ENCODE results near the gene DNAJC17. TPM values are rescaled to one million over a fixed set of nuclear protein-coding genes. Genes with fewer than 3 reads are reported as not detected.

DNAJC17 gene
- total RNA-seq, 1 experiment from 2014 or later = 36.1 TPM

- DNase-seq (ENCODE audit: low read depth, low spot score) = no peak
Observed at GRCh38 chr15:40819048-40819447, 11.8 kb upstream of the DNAJC17 start.

GRCh38 chr15:40815042-40815698 lies 7.9 kb upstream of the DNAJC17 start:
- Histone ChIP-seq H3K4me3 (replicated peaks in 1 of 2; ENCODE audit: low read depth in 1 of 2, low read length in 2 of 2) (no peak overlapping the region), H2AFZ (ENCODE audit: low read depth, low read length, poor library complexity, severe bottlenecking) (no peak overlapping the region), H4K20me1 (ENCODE audit: insufficient read depth) (no peaks in the 10 kb centered on the region), H3K9me3 (ENCODE audit: control insufficient read depth in 1 of 2, insufficient read depth in 1 of 2, low read depth in 1 of 2, low read length in 2 of 2) (no peaks in the 10 kb centered on the region), H3K27ac (ENCODE audit: low read depth, low read length) (no peak overlapping the region), H3K36me3 (ENCODE audit: control insufficient read depth in 1 of 2, insufficient read depth in 2 of 2, low read length in 2 of 2) (no peaks in the 10 kb centered on the region; a peak in 2 of 4 replicates), H3K27me3 (ENCODE audit: insufficient read depth, low read length) (no peaks in the 10 kb centered on the region), H3K9me2 (ENCODE audit: insufficient read depth) (no peaks in the 10 kb centered on the region), H3K4me1 (ENCODE audit: control insufficient read depth in 1 of 2, insufficient read depth in 2 of 2, low read length in 2 of 2) (no peaks in the 10 kb centered on the region), H3K79me2 (ENCODE audit: insufficient read depth, low read length) (no peaks in the 10 kb centered on the region), H3K4me2 (ENCODE audit: low read length) (no peak overlapping the region), H3K9ac (ENCODE audit: low read length) (no peak overlapping the region)
- intact Hi-C loops (cut with micrococcal nuclease) = no loop called here
- ChIA-PET POLR2A (interaction anchor here (0.9 to 1.2 kb wide), 2 partner anchors 8 to 79 kb away, joined by 3 read pairs; partner anchors contain the start of genes VPS18 and ZFYVE19), RAD21 (ENCODE audit: low non-redundant PET in 1 of 2, low total read pairs in 2 of 2, uncharacterized antibody in 2 of 2, unreplicated experiment in 2 of 2) (no interaction called here), CTCF (no interaction called here)
- ATAC-seq (no peak), DNase-seq (ENCODE audit: low read depth, low spot score) (no peak)
- TF ChIP-seq EZH2 (IDR thresholded peaks at IDR 0.05) (no peak), SIN3A (IDR thresholded peaks at IDR 0.05; ENCODE audit: low read depth) (no peak), ZFX (IDR thresholded peaks at IDR 0.05) (no peak), EZH2phosphoT487 (IDR thresholded peaks at IDR 0.05; ENCODE audit: borderline replicate concordance) (no peak), ELF1 (IDR thresholded peaks at IDR 0.05; ENCODE audit: borderline replicate concordance, low read depth) (no peak), CBX3 (IDR thresholded peaks at IDR 0.05; ENCODE audit: low read depth) (no peak), POLR2A (IDR thresholded peaks at IDR 0.05; ENCODE audit: borderline replicate concordance, extremely low read depth, insufficient read depth, insufficient read length) (no peak)
- no TSS peak for BruUV-seq (replicated peaks)

More at GRCh38 chr15:40819048-40819447, 11.8 kb upstream of the DNAJC17 start:
- no peaks in the 10 kb centered on the region for H3K79me2 ChIP-seq (ENCODE audit: insufficient read depth, low read length)
- no peaks in the 10 kb centered on the region for H3K36me3 ChIP-seq (ENCODE audit: control insufficient read depth in 1 of 2, insufficient read depth in 2 of 2, low read length in 2 of 2)
- intact Hi-C loops (cut with micrococcal nuclease) = no loop called here
- CTCF ChIA-PET = no interaction called here
- no peak overlapping the region for H2AFZ ChIP-seq (ENCODE audit: low read depth, low read length, poor library complexity, severe bottlenecking)
- no peak overlapping the region for H3K9ac ChIP-seq (ENCODE audit: low read length)
- H3K9me3 ChIP-seq (ENCODE audit: control insufficient read depth in 1 of 2, insufficient read depth in 1 of 2, low read depth in 1 of 2, low read length in 2 of 2) = no peaks in the 10 kb centered on the region
- H3K9me2 ChIP-seq (ENCODE audit: insufficient read depth) = no peaks in the 10 kb centered on the region
- no peaks in the 10 kb centered on the region for H4K20me1 ChIP-seq (ENCODE audit: insufficient read depth)
- POLR2A ChIA-PET = interaction anchor here (0.7 kb wide), 1 partner anchor 44 kb away, joined by 3 read pairs; no protein-coding TSS in a partner anchor
- no peaks in the 10 kb centered on the region for H3K4me1 ChIP-seq (ENCODE audit: control insufficient read depth in 1 of 2, insufficient read depth in 2 of 2, low read length in 2 of 2)
- H3K27ac ChIP-seq (ENCODE audit: low read depth, low read length) = no peak overlapping the region
- RAD21 ChIA-PET (ENCODE audit: low non-redundant PET in 1 of 2, low total read pairs in 2 of 2, uncharacterized antibody in 2 of 2, unreplicated experiment in 2 of 2) = no interaction called here
- TF ChIP-seq ELF1 (IDR thresholded peaks at IDR 0.05; ENCODE audit: borderline replicate concordance, low read depth) (no peak), ZNF274 (IDR thresholded peaks at IDR 0.05; ENCODE audit: low read depth, low read length) (no peak)
- H3K4me3 ChIP-seq (replicated peaks in 1 of 2; ENCODE audit: low read depth in 1 of 2, low read length in 2 of 2) = no peak overlapping the region
- BruUV-seq (replicated peaks) = no TSS peak
- no peak for ATAC-seq
- no peaks in the 10 kb centered on the region for H3K27me3 ChIP-seq (ENCODE audit: insufficient read depth, low read length)
- H3K4me2 ChIP-seq (ENCODE audit: low read length) = no peak overlapping the region

Measured in HCT116 (cell line).